Brain microvascular endothelial cell (primary cell): ENCODE data around the gene RNGTT.

ENCODE experiments used
- DNase-seq: peaks from one replicate; pipeline ENCODE4 v3.0.0-alpha.2; 2020
- H3K27ac ChIP-seq: fragments of 250-450 bp; sonication (Bioruptor Pico); 2 replicates; pipeline ENCODE4 v1.5.1; 2020; ENCODE audit warnings: mild to moderate bottlenecking, moderate library complexity
- H3K27me3 ChIP-seq: fragments of 250-450 bp; sonication (Bioruptor Pico); replicated peaks from 2 replicates; pipeline ENCODE4 v1.5.1; 2020; ENCODE audit warnings: mild to moderate bottlenecking
- H3K36me3 ChIP-seq: fragments of 250-450 bp; sonication (Bioruptor Pico); replicated peaks from 2 replicates; pipeline ENCODE4 v1.5.1; 2020; ENCODE audit warnings: mild to moderate bottlenecking
- H3K4me3 ChIP-seq: 2 replicates; pipeline ENCODE4 v1.5.1; 2011; ENCODE audit warnings: low read depth, mild to moderate bottlenecking, control low read depth, low read length, moderate library complexity
- in situ Hi-C: cut with HindIII; loops from 2 replicates; pipeline ENCODE4 v1.10.0; 2017; ENCODE audit warnings: low sequenced_read_pairs, low pct_ligation_motif_present
- TF ChIP-seq, protein P1 (sequence below): IDR thresholded peaks from 2 replicates; pipeline ENCODE4 v1.5.1; 2011; ENCODE audit warnings: low read depth, mild to moderate bottlenecking, moderate library complexity, low read length, control low read depth, inconsistent platforms; ENCODE audit errors: missing control alignments

RNGTT gene

DNA sequence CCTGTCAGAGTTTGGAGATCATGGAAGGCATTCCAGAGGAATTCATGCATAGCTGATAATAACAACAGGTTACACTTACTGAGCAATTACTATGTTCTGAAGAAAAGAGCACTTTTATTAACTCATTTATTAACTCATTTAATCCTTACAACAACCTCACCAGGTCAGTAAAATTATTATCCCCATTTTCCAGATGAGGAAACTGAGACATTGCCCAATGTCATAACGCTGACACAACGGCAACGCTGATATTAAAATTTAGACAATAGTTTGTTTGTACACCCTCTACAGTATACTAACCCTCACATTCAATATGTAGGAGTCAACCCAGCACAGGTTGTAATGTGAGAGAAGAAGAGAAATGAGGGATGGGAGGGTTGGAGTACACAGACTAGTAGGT, 105.0 kb downstream of the RNGTT start:
- TF ChIP-seq, protein P1, sequence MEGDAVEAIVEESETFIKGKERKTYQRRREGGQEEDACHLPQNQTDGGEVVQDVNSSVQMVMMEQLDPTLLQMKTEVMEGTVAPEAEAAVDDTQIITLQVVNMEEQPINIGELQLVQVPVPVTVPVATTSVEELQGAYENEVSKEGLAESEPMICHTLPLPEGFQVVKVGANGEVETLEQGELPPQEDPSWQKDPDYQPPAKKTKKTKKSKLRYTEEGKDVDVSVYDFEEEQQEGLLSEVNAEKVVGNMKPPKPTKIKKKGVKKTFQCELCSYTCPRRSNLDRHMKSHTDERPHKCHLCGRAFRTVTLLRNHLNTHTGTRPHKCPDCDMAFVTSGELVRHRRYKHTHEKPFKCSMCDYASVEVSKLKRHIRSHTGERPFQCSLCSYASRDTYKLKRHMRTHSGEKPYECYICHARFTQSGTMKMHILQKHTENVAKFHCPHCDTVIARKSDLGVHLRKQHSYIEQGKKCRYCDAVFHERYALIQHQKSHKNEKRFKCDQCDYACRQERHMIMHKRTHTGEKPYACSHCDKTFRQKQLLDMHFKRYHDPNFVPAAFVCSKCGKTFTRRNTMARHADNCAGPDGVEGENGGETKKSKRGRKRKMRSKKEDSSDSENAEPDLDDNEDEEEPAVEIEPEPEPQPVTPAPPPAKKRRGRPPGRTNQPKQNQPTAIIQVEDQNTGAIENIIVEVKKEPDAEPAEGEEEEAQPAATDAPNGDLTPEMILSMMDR, result no peak
- Histone ChIP-seq H3K4me3 (no peak overlapping the region), H3K27ac (no peak overlapping the region), H3K36me3 (no peaks in the 10 kb centered on the region), H3K27me3 (no peaks in the 10 kb centered on the region)
- in situ Hi-C loops, result no loop called here
- DNase-seq, result no peak

DNA sequence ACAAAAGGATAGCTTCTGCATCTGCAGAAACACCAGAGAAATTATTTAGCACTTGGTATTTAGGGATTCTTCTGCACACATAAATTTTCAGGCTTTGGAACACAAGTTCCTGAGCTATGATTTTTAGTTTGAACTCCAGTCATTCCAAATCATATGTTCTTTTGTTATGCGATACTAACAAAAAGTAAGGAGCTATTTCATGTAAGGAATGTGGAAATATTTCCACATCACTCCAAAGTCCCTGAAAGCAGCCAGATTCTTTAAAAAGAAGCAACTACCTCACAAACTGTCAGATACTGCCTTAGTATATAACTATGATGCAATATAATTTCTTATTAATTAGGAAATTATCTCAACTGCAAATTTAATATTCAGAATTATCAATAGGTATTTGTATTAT, 106.9 kb downstream of the RNGTT start:
- no peak for DNase-seq
- Histone ChIP-seq H3K4me3 (no peak overlapping the region), H3K27me3 (no peaks in the 10 kb centered on the region), H3K36me3 (no peaks in the 10 kb centered on the region), H3K27ac (no peak overlapping the region)
- TF ChIP-seq, protein P1, result no peak
- in situ Hi-C loops, result no loop called here

DNA sequence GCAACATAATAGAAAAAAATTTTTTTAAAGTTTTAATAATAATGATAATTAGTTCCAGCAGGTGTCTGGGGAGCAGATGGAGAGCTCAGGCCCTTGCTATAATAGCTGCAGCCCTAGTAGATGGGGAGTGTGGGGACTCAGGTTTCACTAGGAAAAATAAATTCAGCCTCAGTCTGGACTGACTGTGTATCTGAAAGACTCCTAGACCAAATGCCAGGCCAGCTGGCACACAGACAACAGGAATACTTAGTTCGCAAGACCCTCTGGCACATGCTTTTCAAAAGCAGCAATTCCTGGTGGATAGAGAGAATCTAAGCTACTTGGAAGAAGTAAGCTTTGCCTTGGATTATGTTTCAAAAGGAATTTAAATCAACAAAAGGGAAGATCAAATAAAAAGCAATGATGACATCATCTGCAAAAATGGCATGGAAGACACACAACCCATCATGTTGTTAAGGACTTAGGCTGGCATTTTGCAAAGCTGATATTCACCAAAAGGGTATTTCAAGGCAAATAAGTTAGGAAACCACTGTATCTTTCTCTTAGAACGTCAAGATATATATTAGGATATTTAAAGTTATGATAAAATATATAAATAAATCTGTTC, 107.8 kb downstream of the RNGTT start:
- Histone ChIP-seq H3K27me3 (no peaks in the 10 kb centered on the region), H3K27ac (no peak overlapping the region), H3K4me3 (no peak overlapping the region), H3K36me3 (no peaks in the 10 kb centered on the region)
- in situ Hi-C loops, result no loop called here
- TF ChIP-seq, protein P1, result no peak
- DNase-seq, result no peak

DNA sequence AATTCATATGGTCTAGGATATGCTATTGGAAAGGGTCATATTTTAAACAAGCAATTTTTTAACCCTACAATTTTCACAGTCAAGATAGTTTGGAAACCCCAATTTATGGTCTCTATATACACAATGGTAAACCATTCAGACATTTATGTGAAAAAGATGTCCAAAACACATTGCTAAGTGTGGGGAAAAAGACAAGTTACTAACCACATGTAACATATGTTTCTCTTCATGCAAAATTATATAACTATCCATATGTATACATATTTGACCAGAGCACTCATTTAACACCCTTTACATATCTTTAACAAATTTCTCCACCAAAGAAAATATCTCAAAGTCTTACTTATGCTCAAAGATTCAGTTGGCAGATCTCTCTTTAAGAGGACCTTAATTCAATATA, 110.6 kb downstream of the RNGTT start:
- H3K27ac ChIP-seq, result no peak overlapping the region
- TF ChIP-seq, protein P1, result no peak

DNA sequence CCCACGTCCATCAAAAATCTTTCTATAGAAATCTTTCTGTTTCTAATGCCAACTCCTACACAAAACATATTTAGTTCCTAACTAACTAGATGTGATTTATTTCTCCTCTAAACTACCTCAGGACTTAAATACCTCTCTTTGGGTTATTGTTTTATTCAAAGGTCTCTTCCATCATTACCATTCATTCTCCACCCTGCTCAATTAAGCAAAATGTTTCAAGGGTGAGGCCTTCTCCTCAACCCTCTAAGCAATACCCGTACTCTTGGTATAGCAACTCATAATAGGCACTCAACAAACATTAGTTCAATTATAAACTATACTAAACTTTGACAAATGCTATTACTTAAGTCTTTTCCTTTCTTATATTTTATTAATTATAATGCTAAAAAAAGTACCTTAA, 111.4 kb downstream of the RNGTT start:
- Histone ChIP-seq H3K27ac (no peak overlapping the region), H3K27me3 (no peaks in the 10 kb centered on the region), H3K36me3 (no peaks in the 10 kb centered on the region), H3K4me3 (no peak overlapping the region)
- in situ Hi-C loops, result no loop called here
- TF ChIP-seq, protein P1, result no peak
- DNase-seq, result no peak

More for the DNA sequence above, 110.6 kb downstream of the RNGTT start:
- in situ Hi-C loops, result no loop called here
- Histone ChIP-seq H3K36me3 (no peaks in the 10 kb centered on the region), H3K27me3 (no peaks in the 10 kb centered on the region), H3K4me3 (no peak overlapping the region)
- DNase-seq, result no peak

DNA sequence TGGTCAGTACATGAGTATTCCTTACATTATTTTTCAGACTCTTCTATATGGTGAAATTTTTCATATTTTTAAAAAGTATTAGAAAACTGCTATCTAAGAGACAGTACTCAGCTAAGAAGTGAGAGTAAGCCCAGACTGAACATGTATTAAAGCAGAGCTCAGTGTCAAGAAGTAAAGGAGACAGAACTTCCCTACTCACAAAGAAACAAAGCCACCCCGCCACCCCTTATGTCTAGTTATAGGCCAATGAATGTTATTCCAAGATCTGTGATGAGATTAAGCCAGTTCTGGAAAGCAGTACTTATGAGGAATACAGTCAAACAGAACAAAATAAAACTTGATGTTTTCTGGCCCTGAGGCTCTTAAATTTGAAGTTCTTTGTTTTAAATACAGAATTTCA, 114.5 kb downstream of the RNGTT start:
- Histone ChIP-seq H3K4me3 (no peak overlapping the region), H3K36me3 (no peaks in the 10 kb centered on the region), H3K27ac (no peak overlapping the region), H3K27me3 (no peaks in the 10 kb centered on the region)
- in situ Hi-C loops, result no loop called here
- no peak for DNase-seq
- TF ChIP-seq, protein P1, result no peak
